WTC11 (cell line): ENCODE data around the gene TRPC4AP.

ENCODE experiments used
- ATF6 ChIP-seq: sonication (generic); formaldehyde crosslinking; IDR thresholded peaks from 2 replicates; pipeline ENCODE4 v1.8.1; 2023; ENCODE audit warnings: mild to moderate bottlenecking, missing genetic modification reagents
- CREB1 ChIP-seq: sonication (generic); formaldehyde crosslinking; IDR thresholded peaks from 2 replicates; pipeline ENCODE4 v1.8.0; 2023; ENCODE audit warnings: mild to moderate bottlenecking, missing genetic modification reagents
- CTCF ChIP-seq: fragments of 200-600 bp; IDR thresholded peaks from 2 replicates; pipeline ENCODE4 v1.8.0; 2022; ENCODE audit warnings: antibody characterized with exemption
- E2F5 ChIP-seq: sonication (generic); formaldehyde crosslinking; IDR thresholded peaks from 2 replicates; pipeline ENCODE4 v1.8.1; 2022; ENCODE audit warnings: mild to moderate bottlenecking, moderate library complexity, missing genetic modification reagents
- FOXJ3 ChIP-seq: sonication (generic); formaldehyde crosslinking; IDR thresholded peaks from 2 replicates; pipeline ENCODE4 v1.9.0; 2021; ENCODE audit warnings: missing genetic modification reagents, mild to moderate bottlenecking, borderline replicate concordance
- HMGXB4 ChIP-seq: sonication (generic); formaldehyde crosslinking; IDR thresholded peaks from 2 replicates; pipeline ENCODE4 v1.8.1; 2023; ENCODE audit warnings: mild to moderate bottlenecking, moderate library complexity, missing genetic modification reagents
- MAX ChIP-seq: sonication (generic); formaldehyde crosslinking; IDR thresholded peaks from 2 replicates; pipeline ENCODE4 v1.8.0; 2022; ENCODE audit warnings: mild to moderate bottlenecking, missing genetic modification reagents
- PREB ChIP-seq: sonication (generic); formaldehyde crosslinking; IDR thresholded peaks from 2 replicates; pipeline ENCODE4 v1.8.1; 2022; ENCODE audit warnings: mild to moderate bottlenecking, missing genetic modification reagents, moderate library complexity, borderline replicate concordance
- SP1 ChIP-seq: sonication (generic); formaldehyde crosslinking; conservative IDR thresholded peaks from 2 replicates; pipeline ENCODE4 v1.8.1; 2022; ENCODE audit warnings: missing genetic modification reagents
- TEAD4 ChIP-seq: sonication (generic); formaldehyde crosslinking; IDR thresholded peaks from 2 replicates; pipeline ENCODE4 v1.8.0; 2022; ENCODE audit warnings: mild to moderate bottlenecking, missing genetic modification reagents
- TP53 ChIP-seq: sonication (generic); formaldehyde crosslinking; IDR thresholded peaks from 2 replicates; pipeline ENCODE4 v1.8.1; 2023; ENCODE audit warnings: mild to moderate bottlenecking, missing genetic modification reagents
- USF2 ChIP-seq: sonication (generic); formaldehyde crosslinking; IDR thresholded peaks from 2 replicates; pipeline ENCODE4 v1.8.1; 2023; ENCODE audit warnings: mild to moderate bottlenecking, missing genetic modification reagents, moderate library complexity
- ZNF232 ChIP-seq: sonication (generic); formaldehyde crosslinking; IDR thresholded peaks from 2 replicates; pipeline ENCODE4 v1.8.0; 2022; ENCODE audit warnings: mild to moderate bottlenecking, missing genetic modification reagents
- ZNF512 ChIP-seq: sonication (generic); formaldehyde crosslinking; IDR thresholded peaks from 2 replicates; pipeline ENCODE4 v1.8.1; 2022; ENCODE audit warnings: missing genetic modification reagents, borderline replicate concordance

GRCh38 chr20:35030136-35030535, 62.5 kb downstream of the TRPC4AP start:
- no peak for TF ChIP-seq ZNF512
- no peak for TF ChIP-seq MAX (CRISPR knock-in tag)
- TF ChIP-seq TP53 (CRISPR knock-in tag) = no peak
- TF ChIP-seq CTCF = no peak
- TF ChIP-seq TEAD4 = no peak
- TF ChIP-seq FOXJ3 (CRISPR knock-in tag) = no peak
- no peak for TF ChIP-seq PREB (CRISPR knock-in tag)
- no peak for TF ChIP-seq USF2 (CRISPR knock-in tag)
- TF ChIP-seq ATF6 (CRISPR knock-in tag) = no peak
- TF ChIP-seq HMGXB4 (CRISPR knock-in tag) = no peak
- no peak for TF ChIP-seq CREB1
- TF ChIP-seq E2F5 (CRISPR knock-in tag) = no peak
- no peak for TF ChIP-seq ZNF232 (CRISPR knock-in tag)
- no peak for TF ChIP-seq SP1 (CRISPR knock-in tag)
